ENCODE results near the gene NIPBL.

Gene NIPBL

GRCh38 chr5:36934740-36935356 is 58.3 kb downstream of the NIPBL start:
- H3K36me3 ChIP-seq (ENCODE audit: insufficient read depth, low read length) = no peaks in the 10 kb centered on the region
- no peak overlapping the region for H3K4me3 ChIP-seq (ENCODE audit: low read depth in 1 of 2, low read length in 2 of 2)
- ATAC-seq (ENCODE audit: insufficient read depth, low read depth) = no peak
- no peak for DNase-seq
- H3K9me3 ChIP-seq (ENCODE audit: insufficient read depth, low read length, severe bottlenecking) = no peaks in the 10 kb centered on the region
- H4K20me1 ChIP-seq (ENCODE audit: insufficient read depth, low read length) = peaks cover 80% of the 10 kb centered on the region
- no peaks in the 10 kb centered on the region; the same call in 1 of the 2 replicates for H3K4me1 ChIP-seq (ENCODE audit: insufficient read depth, low read length)
- peaks cover 100% of the 10 kb centered on the region for H3K79me2 ChIP-seq (ENCODE audit: insufficient read depth, low read length)
- H2AFZ ChIP-seq (ENCODE audit: low read depth, low read length) = no peak overlapping the region
- no peak overlapping the region for H3K27ac ChIP-seq (ENCODE audit: low read length)
- H3K27me3 ChIP-seq (ENCODE audit: insufficient read depth, low read length, poor library complexity) = no peaks in the 10 kb centered on the region
- no peak overlapping the region for H3K4me2 ChIP-seq (ENCODE audit: insufficient read depth, low read length)
- TF ChIP-seq CTCF (IDR thresholded peaks at IDR 0.05; ENCODE audit: borderline replicate concordance, extremely low read depth, low read length, poor library complexity, severe bottlenecking) = no peak
- no peak for TF ChIP-seq EZH2 (IDR thresholded peaks at IDR 0.05; ENCODE audit: borderline replicate concordance, low read depth, low read length, severe bottlenecking)
- H3K9ac ChIP-seq (ENCODE audit: low read depth, low read length) = no peak overlapping the region

- ATAC-seq (ENCODE audit: insufficient read depth, low read depth) = no peak
- H3K27ac ChIP-seq (ENCODE audit: low read length) = no peak overlapping the region
- H3K36me3 ChIP-seq (ENCODE audit: insufficient read depth, low read length) = no peaks in the 10 kb centered on the region
- no peak overlapping the region for H2AFZ ChIP-seq (ENCODE audit: low read depth, low read length)
- no peak overlapping the region for H3K4me3 ChIP-seq (ENCODE audit: low read depth in 1 of 2, low read length in 2 of 2)
- H3K9me3 ChIP-seq (ENCODE audit: insufficient read depth, low read length, severe bottlenecking) = no peaks in the 10 kb centered on the region
- H3K9ac ChIP-seq (ENCODE audit: low read depth, low read length) = no peak overlapping the region
- H4K20me1 ChIP-seq (ENCODE audit: insufficient read depth, low read length) = peaks cover 78% of the 10 kb centered on the region
- no peaks in the 10 kb centered on the region; the same call in 1 of the 2 replicates for H3K4me1 ChIP-seq (ENCODE audit: insufficient read depth, low read length)
- TF ChIP-seq CTCF (IDR thresholded peaks at IDR 0.05; ENCODE audit: borderline replicate concordance, extremely low read depth, low read length, poor library complexity, severe bottlenecking) = no peak
- TF ChIP-seq EZH2 (IDR thresholded peaks at IDR 0.05; ENCODE audit: borderline replicate concordance, low read depth, low read length, severe bottlenecking) = no peak
- no peaks in the 10 kb centered on the region for H3K27me3 ChIP-seq (ENCODE audit: insufficient read depth, low read length, poor library complexity)
- H3K79me2 ChIP-seq (ENCODE audit: insufficient read depth, low read length) = peaks cover 100% of the 10 kb centered on the region
- no peak for DNase-seq
- no peak overlapping the region for H3K4me2 ChIP-seq (ENCODE audit: insufficient read depth, low read length)
These were observed 59.2 kb downstream of the NIPBL start for GRCh38 chr5:36935805-36936204.

- no peak overlapping the region for H3K4me2 ChIP-seq (ENCODE audit: insufficient read depth, low read length)
- H3K79me2 ChIP-seq (ENCODE audit: insufficient read depth, low read length) = peaks cover 100% of the 10 kb centered on the region
- no peaks in the 10 kb centered on the region for H3K36me3 ChIP-seq (ENCODE audit: insufficient read depth, low read length)
- H3K9me3 ChIP-seq (ENCODE audit: insufficient read depth, low read length, severe bottlenecking) = no peaks in the 10 kb centered on the region
- peaks cover 77% of the 10 kb centered on the region for H4K20me1 ChIP-seq (ENCODE audit: insufficient read depth, low read length)
- TF ChIP-seq CTCF (IDR thresholded peaks at IDR 0.05; ENCODE audit: borderline replicate concordance, extremely low read depth, low read length, poor library complexity, severe bottlenecking) = no peak
- no peak for TF ChIP-seq EZH2 (IDR thresholded peaks at IDR 0.05; ENCODE audit: borderline replicate concordance, low read depth, low read length, severe bottlenecking)
- no peak for ATAC-seq (ENCODE audit: insufficient read depth, low read depth)
- H3K4me1 ChIP-seq (ENCODE audit: insufficient read depth, low read length) = no peaks in the 10 kb centered on the region; the same call in 1 of the 2 replicates
- no peaks in the 10 kb centered on the region for H3K27me3 ChIP-seq (ENCODE audit: insufficient read depth, low read length, poor library complexity)
- H3K9ac ChIP-seq (ENCODE audit: low read depth, low read length) = no peak overlapping the region
- no peak overlapping the region for H3K27ac ChIP-seq (ENCODE audit: low read length)
- H3K4me3 ChIP-seq (ENCODE audit: low read depth in 1 of 2, low read length in 2 of 2) = no peak overlapping the region
- H2AFZ ChIP-seq (ENCODE audit: low read depth, low read length) = no peak overlapping the region
- no peak for DNase-seq
These were observed 59.7 kb downstream of the NIPBL start for GRCh38 chr5:36936309-36936708.
